A673 (cell line): ENCODE results near the gene TAOK3. TPM values are rescaled to one million over a fixed set of nuclear protein-coding genes. Genes with fewer than 3 reads are reported as not detected.

Source experiments
- BruUV-seq: library from RNA; stranded (reverse); fragments of 400-500 nt; replicated peaks from 2 replicates; lab custom pipeline; 2021; lab: Mats Ljungman, UMichigan
- CTCF ChIA-PET: fragments of 300-600 bp; sonication (Branson Sonifier 250); formaldehyde crosslinking; loops from one replicate; lab custom pipeline; 2022; ENCODE audit warnings: antibody characterized with exemption; lab: Charles Lee
- POLR2A ChIA-PET: fragments of 300-600 bp; sonication (Branson Sonifier 250); formaldehyde crosslinking; loops from one replicate; lab custom pipeline; 2022; ENCODE audit warnings: antibody characterized with exemption; ENCODE audit not compliant: low non-redundant PET; lab: Charles Lee
- DNase-seq: peaks from one replicate; pipeline ENCODE4 v3.0.0-alpha.2; 2015; ENCODE audit warnings: low spot score
- H3K27ac ChIP-seq: fragments of 200-600 bp; sonication (generic); 2 replicates; pipeline ENCODE4 v1.5.1; 2016; ENCODE audit warnings: mixed run types, low read depth, mild to moderate bottlenecking, mixed read lengths, antibody characterized with exemption, low read length; ENCODE audit not compliant: poor library complexity, severe bottlenecking
- H3K27me3 ChIP-seq: fragments of 200-600 bp; sonication (generic); replicated peaks from 2 replicates; pipeline ENCODE4 v1.6.1; 2017; ENCODE audit warnings: mixed run types, low read depth, mild to moderate bottlenecking, mixed read lengths, antibody characterized with exemption, low read length; ENCODE audit not compliant: insufficient read depth, poor library complexity
- H3K36me3 ChIP-seq: fragments of 200-600 bp; sonication (generic); 2 replicates; pipeline ENCODE4 v1.6.1; 2016; ENCODE audit warnings: mixed run types, mild to moderate bottlenecking, mixed read lengths, antibody characterized with exemption, low read length; ENCODE audit not compliant: insufficient read depth, poor library complexity, severe bottlenecking
- H3K4me1 ChIP-seq: fragments of 200-600 bp; sonication (generic); 2 replicates; pipeline ENCODE4 v1.6.1; 2017; ENCODE audit warnings: mixed run types, mild to moderate bottlenecking, mixed read lengths, antibody characterized with exemption, low read length; ENCODE audit not compliant: insufficient read depth, poor library complexity, severe bottlenecking
- H3K4me3 ChIP-seq: fragments of 200-600 bp; sonication (generic); 2 replicates; pipeline ENCODE4 v1.5.1; 2016; ENCODE audit warnings: low read depth, mixed run types, mild to moderate bottlenecking, mixed read lengths, low read length; ENCODE audit not compliant: poor library complexity, severe bottlenecking
- H3K9me3 ChIP-seq: fragments of 200-600 bp; sonication (generic); 2 replicates; pipeline ENCODE4 v1.6.1; 2016; ENCODE audit warnings: mixed run types, low read depth, mild to moderate bottlenecking, mixed read lengths, antibody characterized with exemption, low read length; ENCODE audit not compliant: poor library complexity, severe bottlenecking
- EZH2 ChIP-seq: fragments of 200-600 bp; sonication (generic); IDR thresholded peaks from 2 replicates; pipeline ENCODE4 v1.6.1; 2017; ENCODE audit warnings: borderline replicate concordance, low read depth, mild to moderate bottlenecking, mixed read lengths, antibody characterized with exemption, low read length; ENCODE audit not compliant: poor library complexity, severe bottlenecking
- intact Hi-C: fragments of 100-400 bp; cut with micrococcal nuclease; formaldehyde crosslinking; loops from one replicate; pipeline ENCODE4 v1.10.0; 2022; ENCODE audit not compliant: unreplicated experiment
- total RNA-seq: library from RNA; stranded (reverse); gene quantifications from 2 replicates; pipeline ENCODE4 v1.2.3, GENCODE V29; 2021
- TF ChIP-seq, protein P1 (sequence below): fragments of 300-800, 200-600 bp; sonication (generic); conservative IDR thresholded peaks from 2 replicates; pipeline ENCODE4 v1.5.1; 2017; ENCODE audit warnings: low read depth, mild to moderate bottlenecking, antibody characterized with exemption, low read length, moderate library complexity, mixed read lengths

TAOK3 gene
- total RNA-seq, 1 experiment from 2014 or later = 48.9 TPM

DNA sequence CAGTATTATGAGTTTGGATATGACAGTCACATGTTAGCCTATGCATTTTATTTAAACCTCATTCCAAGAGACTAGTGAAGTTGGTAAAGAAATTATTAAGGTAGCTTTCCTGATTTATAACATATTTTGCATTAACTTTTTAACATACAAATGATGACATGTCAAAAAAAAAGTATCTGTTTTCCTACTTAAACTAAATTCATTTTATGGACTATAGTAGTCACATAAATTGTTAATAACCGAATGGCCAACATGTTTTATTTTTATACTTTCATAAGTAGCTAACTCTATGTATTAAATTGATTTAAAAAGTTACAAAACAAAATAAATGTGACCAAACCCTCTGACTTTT, 14.7 kb downstream of the TAOK3 start:
- Histone ChIP-seq H3K27ac (peak overlapping the region; percentile 55), H3K4me1 (peaks cover 26% of the 10 kb centered on the region), H3K36me3 (peaks cover 10% of the 10 kb centered on the region), H3K9me3 (peaks cover 14% of the 10 kb centered on the region), H3K27me3 (no peaks in the 10 kb centered on the region), H3K4me3 (peak overlapping the region; percentile 39)
- BruUV-seq = no TSS peak
- DNase-seq = no peak
- CTCF ChIA-PET = interaction anchor here (0.7 to 2.1 kb wide), 2 partner anchors 18 to 1161 kb away, joined by 3 to 4 read pairs; partner anchors contain the start of gene SUDS3
- POLR2A ChIA-PET = no interaction called here
- intact Hi-C loops = no loop called here
- TF ChIP-seq, protein P1, sequence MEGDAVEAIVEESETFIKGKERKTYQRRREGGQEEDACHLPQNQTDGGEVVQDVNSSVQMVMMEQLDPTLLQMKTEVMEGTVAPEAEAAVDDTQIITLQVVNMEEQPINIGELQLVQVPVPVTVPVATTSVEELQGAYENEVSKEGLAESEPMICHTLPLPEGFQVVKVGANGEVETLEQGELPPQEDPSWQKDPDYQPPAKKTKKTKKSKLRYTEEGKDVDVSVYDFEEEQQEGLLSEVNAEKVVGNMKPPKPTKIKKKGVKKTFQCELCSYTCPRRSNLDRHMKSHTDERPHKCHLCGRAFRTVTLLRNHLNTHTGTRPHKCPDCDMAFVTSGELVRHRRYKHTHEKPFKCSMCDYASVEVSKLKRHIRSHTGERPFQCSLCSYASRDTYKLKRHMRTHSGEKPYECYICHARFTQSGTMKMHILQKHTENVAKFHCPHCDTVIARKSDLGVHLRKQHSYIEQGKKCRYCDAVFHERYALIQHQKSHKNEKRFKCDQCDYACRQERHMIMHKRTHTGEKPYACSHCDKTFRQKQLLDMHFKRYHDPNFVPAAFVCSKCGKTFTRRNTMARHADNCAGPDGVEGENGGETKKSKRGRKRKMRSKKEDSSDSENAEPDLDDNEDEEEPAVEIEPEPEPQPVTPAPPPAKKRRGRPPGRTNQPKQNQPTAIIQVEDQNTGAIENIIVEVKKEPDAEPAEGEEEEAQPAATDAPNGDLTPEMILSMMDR = no peak
- no peak for TF ChIP-seq EZH2

DNA sequence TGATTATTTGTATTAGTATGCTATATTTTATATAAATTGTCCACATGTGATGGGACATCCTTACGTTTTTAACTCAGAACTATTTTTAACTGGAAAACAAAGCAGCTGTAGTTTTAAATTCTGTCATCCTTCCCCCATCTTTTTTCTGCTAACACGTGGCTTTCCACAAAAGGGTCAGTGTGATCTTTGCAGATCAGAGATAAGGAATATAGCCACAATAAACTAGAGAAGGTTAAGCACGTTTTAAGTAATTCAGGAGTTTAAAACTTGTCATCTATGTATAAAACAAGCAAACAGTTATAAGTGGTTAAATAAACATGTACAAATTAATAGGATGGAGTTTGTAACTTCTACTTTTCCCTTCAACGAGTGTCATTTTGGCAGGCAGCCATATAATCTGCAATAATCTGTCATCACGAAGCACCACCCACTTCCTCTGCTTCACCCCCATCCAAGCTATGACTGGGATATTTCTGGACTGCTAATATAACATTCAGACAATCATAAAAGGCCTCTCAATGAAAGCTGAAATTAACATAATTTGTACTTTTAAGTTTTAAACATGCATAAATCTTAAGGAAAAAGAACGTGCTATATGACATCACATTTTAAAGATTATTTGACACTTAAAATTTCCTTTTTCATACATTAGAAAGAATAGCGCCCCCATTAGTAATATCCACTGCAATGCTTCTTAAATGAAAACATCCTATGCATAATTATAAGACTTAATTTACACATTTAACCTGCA, 15.3 kb downstream of the TAOK3 start:
- H3K9me3 ChIP-seq = peaks cover 14% of the 10 kb centered on the region
- intact Hi-C loops = no loop called here
- no peaks in the 10 kb centered on the region for H3K27me3 ChIP-seq
- H3K27ac ChIP-seq = peak overlapping the region; percentile 64
- no TSS peak for BruUV-seq
- H3K4me1 ChIP-seq = peaks cover 26% of the 10 kb centered on the region
- H3K36me3 ChIP-seq = peaks cover 10% of the 10 kb centered on the region
- ChIA-PET CTCF (interaction anchor here (0.5 to 2.1 kb wide), 2 partner anchors 16 to 19 kb away, joined by 4 to 5 read pairs; partner anchors contain the start of gene SUDS3), POLR2A (no interaction called here)
- H3K4me3 ChIP-seq = peak overlapping the region; percentile 39
- TF ChIP-seq EZH2 = no peak
- TF ChIP-seq, protein P1 = peak; percentile 59
- peak; percentile 87 for DNase-seq

GRCh38 chr12:118356809-118357256, 15.9 kb downstream of the TAOK3 start:
- Histone ChIP-seq H3K4me1 (peaks cover 26% of the 10 kb centered on the region), H3K9me3 (peaks cover 14% of the 10 kb centered on the region), H3K27me3 (no peaks in the 10 kb centered on the region), H3K27ac (peak overlapping the region; percentile 64), H3K4me3 (no peak overlapping the region), H3K36me3 (peaks cover 10% of the 10 kb centered on the region)
- ChIA-PET POLR2A (interaction anchor here (0.6 kb wide), 1 partner anchor 102 kb away, joined by 3 read pairs; no protein-coding TSS in a partner anchor), CTCF (interaction anchor here (0.5 kb wide), 1 partner anchor 16 kb away, joined by 5 read pairs; no protein-coding TSS in a partner anchor)
- intact Hi-C loops = no loop called here
- peak; percentile 45 for DNase-seq
- TF ChIP-seq EZH2 = no peak
- TF ChIP-seq, protein P1 = no peak
- BruUV-seq = no TSS peak
